HG02678 (cell line): ENCODE data around the gene STAT5A.
A peak's percentile ranks its signal among the peaks of the same experiment; 100 is the strongest.

ENCODE experiments used
- ATAC-seq: cut with Tn5 transposase; IDR thresholded peaks from one replicate; pipeline ENCODE4 v1.9.1; 2021; ENCODE audit warnings: mild to moderate bottlenecking, moderate library complexity; ENCODE audit not compliant: unreplicated experiment

Gene STAT5A

DNA sequence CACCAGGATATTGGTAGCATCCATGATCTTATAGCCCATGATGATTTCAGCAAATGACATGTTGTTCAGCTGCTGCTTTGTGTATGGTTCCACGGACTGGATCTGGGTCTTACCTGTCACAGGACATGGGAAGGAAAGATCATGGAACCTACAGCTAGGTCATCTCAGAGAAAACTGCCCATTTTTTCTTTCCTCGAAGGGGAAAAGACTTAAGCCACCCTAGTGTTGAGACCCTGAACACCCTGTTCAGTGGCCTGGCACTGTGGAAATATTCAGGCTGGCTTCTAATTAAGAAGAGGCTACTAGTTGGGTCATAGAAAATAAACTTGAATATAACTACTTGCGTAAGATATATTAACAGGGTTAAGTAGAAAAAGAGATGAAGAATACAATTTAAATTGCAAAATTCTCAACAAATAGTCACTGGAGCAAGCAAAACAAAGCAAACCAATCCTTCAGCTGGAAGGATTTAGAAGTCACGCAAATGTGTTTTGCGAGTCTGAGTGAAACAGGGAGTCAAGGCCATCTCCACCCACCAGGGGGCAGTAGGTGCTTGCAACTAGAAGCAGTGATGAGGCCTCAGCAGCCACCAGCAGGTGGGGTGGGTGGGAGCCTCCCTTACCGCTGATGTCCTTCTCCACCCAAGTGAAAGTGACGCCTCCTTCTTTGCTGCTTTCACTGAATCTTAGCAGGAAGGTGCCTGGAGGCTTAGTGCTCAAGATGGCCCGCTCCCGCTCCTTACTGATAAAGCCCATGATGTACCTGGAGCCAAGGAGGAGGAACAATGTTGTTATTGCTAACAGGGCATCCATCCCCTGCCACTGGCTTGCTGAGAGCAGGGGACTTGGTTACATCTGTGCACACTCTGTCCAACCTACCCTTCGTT lies 34.3 kb downstream of the STAT5A start:
- no peak for ATAC-seq

DNA sequence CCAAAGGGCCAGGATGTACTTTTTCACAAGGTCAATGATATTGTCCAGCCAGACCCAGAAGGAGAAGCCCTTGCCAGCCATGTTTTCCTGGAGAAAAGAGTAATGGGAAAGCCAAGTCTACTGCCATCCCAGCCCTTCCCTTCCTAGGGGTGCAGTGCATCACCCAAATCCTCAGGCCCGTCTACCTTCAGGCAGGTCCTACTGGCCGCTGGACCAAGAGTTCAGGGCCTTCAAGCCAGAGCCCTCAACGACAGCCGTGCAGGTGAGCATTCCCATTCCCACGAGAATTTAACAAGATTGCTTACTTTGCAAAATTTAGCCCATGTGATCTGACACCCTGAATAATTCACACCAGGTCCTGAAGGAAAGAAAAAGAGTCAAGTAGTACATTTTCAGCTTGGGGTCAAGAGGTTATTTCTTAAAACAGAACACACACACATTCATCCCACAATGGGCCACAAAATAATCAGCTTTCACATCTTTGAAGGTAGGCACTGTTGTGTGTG lies 35.0 kb downstream of the STAT5A start:
- ATAC-seq = no peak

DNA sequence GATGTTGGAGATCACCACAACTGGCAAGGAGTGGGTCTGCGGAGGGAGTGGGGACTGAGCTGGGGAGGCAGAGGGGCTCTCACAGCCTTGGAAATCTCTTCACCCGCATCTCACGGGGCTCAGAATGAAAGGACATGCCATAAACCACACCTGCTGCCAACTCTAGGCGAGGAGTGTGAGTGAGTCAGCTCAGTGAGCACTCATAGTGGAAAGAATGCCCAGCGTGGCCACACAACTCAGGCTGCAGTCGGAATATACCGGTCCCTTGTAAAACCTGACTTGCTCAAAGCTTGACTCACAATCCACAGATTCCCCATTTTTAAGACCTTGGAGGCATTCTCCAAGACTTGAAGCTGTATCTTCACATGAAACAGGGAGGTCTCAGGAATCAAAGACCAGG lies 36.7 kb downstream of the STAT5A start:
- no peak for ATAC-seq

DNA sequence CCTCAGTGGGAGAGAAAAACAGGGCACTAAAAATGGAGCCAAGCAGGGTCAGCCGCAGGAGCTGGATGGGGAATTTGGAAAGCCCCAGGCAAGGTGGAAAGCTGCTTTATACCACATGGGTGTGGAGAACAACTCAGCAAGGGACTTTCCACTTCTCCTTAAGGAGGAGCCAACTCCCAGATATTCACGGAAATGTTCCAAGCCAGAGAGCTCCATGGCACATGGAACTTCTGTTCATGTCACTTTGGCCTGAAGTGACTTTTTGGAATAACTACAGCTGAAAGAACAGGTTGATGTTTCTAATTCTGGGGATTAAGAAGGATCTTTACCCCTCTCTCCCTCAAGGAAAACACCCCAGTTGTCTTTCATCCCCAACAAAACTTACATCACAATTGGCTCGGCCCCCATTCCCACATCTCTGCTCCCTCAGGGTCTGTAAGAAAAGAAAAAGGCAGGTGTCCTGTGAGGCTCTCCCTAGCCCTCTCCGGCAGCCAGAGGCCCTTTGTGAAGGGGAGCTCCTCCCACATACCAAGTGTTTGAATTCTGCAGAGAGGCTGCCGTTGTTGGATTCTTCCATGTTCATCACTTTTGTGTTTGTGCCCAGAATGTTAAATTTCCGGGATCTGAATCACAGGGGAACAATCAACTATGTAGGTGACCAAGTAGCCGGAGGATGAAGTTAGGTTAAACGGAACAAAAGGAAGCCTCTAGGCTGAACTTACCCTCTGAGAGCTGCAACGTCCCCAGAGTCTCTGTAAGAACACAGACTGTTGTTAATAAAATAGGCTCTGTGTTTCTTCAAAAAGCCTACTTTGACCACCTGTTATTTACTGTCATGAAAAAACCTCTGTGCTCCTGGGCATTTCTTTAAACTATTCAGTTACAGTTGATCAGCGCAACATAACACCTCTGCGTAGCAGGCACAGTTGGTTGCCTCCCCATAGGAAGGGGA lies 41.0 kb downstream of the STAT5A start:
- ATAC-seq = no peak

DNA sequence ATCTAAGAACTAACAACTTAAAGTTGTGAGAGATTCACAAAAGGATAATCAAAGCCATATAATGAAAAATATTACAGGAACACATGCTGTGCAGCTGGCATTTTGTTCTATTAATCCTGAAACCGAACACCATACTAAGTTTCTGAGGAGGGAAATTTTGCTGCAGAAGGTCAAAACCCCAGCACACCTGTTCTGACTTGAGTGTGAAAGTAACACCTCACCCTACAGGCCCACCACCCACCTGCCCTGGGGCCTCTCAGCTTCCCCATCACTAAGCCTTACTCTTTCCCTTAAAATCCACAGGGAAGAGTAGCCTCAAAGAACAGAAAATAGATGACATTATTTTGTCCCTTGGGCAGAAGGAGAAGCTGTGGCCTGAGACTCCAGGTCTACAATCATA lies 44.8 kb downstream of the STAT5A start:
- ATAC-seq = no peak

DNA sequence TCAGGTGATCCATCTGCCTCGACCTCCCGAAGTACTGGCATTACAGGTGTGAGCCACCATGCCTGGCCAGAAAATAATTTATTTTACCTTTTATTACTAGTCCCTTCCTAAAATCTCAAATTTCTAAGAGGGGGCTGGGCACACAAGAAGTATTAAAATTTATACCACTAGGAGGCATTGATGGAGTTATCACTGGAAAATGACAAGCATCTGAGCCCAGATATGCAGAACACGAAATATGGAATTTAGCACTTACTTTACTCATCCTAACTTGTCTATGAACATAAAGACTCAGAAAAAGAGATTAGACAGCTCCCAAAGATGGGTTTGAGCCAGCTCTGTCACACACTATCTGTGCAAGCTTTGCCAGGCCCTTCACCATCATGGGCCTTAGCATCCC lies 46.4 kb downstream of the STAT5A start:
- no peak for ATAC-seq

DNA sequence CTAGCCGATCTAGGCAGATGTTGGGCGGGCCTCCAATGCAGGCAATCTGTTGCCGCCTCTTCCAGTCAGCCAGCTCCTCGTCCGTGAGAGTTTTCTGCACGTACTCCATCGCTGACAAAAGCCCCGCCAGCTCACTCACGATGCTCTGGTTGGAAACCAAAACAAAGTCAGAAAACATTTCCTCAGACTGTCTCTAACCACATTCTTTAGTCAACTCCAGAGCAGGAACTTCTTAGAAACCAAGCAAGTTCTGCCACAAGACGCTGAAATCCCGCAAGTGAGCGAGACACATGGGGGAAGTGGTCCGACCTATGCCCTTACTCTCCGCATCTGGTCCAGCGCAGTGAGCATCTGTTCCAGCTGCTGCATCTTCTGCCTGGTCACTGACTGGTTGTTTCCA lies 49.1 kb downstream of the STAT5A start:
- peak; percentile 55 for ATAC-seq

DNA sequence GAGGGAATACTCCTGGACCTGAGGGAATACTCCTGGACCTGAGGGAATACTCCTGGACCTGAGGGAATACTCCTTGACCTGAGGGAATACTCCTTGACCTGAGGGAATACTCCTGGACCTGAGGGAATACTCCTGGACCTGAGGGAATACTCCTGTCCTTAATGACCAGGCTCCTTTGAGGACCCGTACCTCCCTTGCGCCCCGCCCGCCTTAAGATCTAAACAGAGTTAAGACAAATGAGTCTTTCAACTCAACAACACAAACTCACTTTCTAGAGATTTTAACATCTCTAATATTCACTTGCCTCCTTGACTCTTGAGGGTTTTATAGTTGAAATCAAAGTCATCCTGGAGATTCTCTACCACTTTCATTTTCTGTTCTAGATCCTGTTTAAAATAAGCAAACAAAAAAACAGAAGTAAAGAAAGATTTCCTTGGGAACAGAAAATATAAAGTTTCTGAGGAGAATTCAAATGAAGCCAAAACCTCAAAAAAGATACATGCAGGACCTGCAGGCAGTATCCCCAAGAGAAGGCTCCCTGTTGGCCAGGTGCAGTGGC lies 50.2 kb downstream of the STAT5A start:
- ATAC-seq = no peak

DNA sequence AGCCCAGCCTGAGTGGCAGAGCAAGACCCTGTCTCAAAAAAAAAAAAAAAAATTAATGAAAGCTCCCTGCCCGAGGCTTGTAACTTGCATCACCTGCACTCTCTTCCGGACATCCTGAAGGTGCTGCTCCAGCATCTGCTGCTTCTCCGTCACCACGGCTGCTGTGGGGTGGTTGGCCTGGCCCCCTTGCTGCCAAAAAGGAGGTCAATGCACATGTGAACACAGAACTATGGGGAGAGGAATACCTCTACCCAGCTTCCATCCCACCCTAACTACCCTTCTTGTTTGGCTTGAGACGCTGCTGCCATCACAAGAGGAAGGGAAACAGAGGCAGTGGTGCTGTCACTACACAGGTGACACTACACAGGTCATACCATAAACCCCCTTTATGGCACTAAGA lies 50.9 kb downstream of the STAT5A start:
- ATAC-seq = no peak

DNA sequence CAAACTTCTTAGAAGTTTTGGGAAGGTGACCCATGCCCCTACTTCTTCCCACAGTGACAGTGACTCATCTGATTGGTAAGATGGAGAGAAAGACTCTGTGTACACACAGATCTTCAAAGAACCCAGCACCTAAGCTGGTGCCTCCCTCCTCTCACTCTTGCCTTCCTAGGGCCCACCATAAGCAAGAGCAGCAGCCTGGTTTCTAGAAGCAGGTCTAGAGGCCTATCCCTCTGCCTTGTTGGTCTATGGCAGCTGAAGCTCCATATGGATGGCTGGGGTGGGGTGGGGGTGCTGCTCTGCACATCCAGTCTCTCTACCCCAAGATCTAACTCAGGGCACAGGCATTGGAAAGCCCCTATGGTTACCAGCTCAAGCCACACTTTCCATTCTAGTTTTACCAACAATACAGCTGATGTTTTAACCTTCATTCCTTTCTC lies 52.4 kb downstream of the STAT5A start:
- ATAC-seq = no peak

DNA sequence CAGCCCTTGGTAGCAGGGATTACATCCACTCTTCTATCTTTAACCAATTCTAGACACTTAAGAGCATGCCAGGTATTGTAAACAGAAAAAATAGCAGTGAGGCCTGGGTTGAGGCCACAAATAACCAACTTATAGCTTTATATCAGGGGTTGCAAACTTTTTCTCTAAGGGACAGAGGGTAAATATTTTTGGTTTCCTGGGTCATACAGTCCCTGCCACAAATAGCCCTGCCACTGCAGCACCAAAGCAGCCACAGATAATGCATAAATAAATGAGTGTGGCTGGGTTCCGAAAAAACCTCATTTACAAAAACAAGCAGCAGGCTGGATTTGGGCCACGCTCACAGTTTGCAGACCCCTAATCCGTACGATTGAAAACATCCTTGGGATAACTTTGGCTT lies 53.3 kb downstream of the STAT5A start:
- ATAC-seq = no peak

DNA sequence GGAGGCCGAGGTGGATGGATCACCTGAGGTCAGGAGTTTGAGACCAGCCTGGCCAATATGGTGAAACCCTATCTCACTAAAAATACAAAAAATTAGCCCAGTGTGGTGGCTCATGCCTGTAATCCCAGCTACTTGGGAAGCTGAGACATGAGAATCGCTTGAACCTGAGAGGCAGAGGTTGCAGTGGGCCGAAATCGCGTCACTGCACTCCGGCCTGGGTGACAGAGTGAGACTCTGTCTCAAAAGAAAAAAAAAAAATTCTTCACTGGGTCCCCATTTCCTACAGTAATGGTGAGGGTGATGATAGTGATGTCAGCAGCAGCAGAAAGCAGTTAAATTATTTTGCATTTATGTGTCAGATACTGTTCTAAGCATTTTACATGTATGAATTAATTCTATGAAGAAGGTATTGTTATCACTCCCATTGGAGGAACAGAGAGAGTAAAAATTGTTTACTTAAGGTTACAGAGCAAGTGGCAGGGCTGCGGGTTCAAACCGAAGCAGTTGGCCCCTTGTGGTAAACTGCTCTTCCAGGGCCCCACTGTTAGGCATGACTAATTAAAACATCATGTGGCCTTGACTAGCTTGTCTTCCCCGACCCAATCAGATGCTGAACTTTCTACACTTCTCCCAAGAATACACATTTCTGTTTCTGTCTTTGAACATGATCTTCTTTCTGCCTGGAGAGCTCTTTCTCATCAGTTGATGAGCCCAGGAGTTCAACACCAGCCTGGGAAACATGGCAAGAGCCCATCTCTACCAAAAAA lies 54.1 kb downstream of the STAT5A start:
- ATAC-seq = no peak

DNA sequence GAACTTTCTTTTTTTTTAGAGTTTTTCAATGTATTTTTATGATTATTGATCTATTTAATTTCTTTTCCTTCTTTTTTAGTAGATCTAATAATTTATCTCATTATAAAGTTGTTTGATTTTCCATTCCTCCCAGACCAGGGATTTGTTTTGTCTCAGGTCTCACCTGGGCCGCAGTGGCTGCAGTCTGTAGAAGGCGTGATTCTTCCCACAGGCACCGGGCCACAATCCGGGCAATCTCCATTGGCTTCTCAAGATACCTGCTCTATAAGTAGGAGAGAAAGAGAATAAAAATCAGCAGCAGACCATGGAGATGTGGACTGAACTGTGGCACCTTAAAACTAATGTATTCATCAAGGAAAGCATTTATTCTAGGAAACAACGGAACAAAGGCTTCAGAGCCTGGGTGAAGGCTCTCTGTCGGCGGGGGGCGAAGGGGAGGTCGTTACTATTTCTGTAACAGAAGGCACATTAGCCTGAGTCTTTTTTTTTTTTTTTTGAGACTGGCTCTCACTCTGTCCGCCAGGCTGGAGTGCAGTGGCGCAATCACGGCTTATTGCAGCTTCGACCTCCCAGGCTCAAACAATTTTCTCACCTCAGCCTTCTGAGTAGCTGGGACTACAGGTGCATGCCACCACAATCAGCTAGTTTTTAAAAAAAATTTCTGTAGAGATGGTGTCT lies 57.2 kb downstream of the STAT5A start:
- ATAC-seq = no peak

DNA sequence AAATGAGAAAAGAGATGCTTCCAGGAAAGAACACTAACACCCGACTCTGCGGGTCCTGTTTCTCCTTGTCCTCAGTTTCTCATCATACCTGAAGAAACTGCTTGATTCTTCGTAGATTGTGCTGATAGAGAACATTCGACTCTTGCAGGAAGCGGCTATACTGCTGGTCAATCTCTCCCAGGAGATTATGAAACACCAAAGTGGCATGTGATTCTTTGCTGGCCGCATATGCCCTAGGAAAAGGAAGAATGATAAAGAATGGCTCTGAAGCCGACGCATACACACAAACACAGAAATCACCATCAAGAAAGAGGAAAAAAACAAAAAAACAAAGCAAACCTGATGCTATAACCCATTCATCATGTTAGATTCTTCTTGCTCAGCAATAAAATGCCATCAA lies 58.2 kb downstream of the STAT5A start:
- no peak for ATAC-seq

DNA sequence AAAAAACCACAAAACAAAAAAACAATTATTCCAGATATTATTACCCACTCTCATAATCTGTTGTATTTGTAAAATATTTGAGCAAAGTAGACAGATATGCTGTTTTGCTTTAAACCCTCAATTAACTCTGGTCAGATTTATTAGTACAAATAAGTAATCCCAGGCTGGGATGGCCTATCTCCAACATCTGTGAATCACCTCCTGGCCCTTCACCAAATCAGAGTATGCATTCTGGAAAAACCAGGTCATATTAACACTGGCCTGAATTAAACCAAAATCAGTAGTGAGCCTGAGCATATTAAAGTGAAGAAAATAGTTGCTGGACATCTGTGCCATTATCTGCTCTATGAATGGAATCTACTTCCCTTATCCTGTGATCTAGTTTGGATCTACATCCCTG lies 58.9 kb downstream of the STAT5A start:
- ATAC-seq = no peak

DNA sequence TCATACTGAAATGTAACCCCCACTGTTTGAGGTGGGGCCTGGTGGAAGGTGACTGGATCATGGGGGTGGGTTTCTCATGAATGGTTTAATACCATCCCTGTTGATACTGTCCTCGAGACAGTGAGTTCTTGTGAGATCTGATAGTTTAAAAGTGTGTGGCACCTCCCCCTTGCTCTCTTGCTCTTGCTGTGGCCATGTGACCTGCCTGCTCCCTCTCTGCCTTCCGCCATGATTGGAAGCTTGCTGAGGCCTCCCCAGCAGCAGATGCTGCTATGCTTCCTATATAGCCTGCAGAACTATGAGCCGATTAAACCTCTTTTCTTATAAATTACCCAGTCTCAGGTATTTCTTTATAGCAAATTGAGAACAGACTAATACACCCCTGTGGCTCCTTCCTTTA lies 59.3 kb downstream of the STAT5A start:
- no peak for ATAC-seq

DNA sequence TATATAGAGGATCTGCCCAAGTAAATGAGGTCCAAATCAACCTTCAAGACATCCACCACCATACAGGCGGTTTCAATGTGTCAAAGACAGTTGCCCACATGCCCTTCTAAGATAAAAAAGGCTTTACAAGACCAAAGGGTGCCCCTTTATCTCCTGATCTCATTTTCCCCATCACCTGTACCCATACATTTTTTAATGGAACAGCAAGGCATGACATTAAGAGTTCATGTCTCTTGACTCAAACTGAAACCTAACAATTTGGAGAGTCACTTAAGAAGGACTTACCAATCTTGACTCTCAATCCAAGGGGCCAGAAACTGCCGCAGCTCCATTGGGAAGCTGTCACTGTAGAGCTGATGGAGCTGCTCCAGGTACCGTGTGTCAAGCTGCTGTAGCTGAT lies 59.8 kb downstream of the STAT5A start:
- ATAC-seq = no peak

DNA sequence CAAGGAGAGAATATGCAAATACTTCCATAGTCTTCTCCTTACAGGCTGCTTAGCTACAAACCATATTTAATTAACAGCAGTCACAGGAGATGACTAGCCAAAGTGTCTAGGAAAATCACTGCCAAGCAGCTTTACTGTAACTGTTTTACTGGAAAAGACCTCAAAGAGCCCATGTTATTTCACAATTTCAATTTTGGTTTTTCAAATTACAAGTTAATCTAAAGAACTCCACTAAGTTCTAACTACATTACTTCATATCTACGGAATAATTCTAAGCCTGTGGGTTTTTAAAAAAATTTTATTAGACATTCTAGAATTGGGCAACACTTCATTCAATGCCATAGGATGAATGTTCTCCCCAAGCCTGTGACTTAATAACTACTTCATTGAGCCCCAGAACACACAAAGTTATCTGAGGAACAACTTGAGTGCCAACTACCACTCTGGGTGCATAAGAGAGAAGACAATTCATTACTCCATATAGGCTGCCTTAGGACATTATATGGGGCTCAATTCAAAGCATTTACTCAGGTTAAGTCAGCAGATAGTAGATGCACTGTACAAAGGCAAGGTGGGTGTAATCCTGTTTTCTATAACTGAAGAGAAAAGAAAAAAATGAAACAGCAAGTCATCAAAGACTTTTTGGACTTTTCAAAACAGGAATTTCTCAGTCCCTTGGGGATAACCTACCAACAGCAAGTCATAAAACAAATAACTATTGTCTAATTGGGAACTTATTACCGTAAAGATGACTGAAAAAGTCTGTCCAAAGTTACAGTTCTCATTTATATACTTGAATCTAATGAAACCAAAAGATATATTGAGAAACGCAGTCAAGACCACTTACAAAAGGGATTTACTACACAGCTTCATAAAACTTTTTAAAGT lies 66.9 kb downstream of the STAT5A start:
- ATAC-seq = no peak

DNA sequence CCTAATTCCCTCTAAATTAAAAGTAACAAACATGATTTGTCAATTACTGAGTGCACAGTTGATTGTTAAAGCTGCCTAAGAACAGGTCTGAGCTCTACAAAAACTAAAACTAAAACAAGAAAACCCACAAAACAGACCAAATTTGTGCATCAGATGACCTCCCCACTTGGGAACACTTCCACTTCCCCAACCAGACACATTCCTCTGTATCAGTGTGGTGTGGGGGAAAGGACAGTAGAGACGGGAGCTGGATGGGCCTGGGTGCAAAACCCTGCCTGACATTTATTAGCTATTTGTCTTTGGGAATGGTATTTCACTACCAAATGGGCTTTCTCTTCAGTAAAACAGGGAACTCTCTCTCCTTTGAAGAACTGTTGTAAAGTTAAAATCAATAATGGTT lies 70.1 kb downstream of the STAT5A start:
- no peak for ATAC-seq
